ENCODE measurements around the gene DEPDC5. TPM values are rescaled to one million over a fixed set of nuclear protein-coding genes. Genes with fewer than 3 reads are reported as not detected.
"Not testable (repeated sequence)": the region's sequence is repeated elsewhere in the genome, so short reads cannot be mapped to it uniquely, and the experiment has no call there.

DEPDC5 gene
- total and polyA plus RNA-seq, 2 donors (not counting 1 experiment from before 2014, with no cell fraction given) = 35.5 to 124 TPM

DNA sequence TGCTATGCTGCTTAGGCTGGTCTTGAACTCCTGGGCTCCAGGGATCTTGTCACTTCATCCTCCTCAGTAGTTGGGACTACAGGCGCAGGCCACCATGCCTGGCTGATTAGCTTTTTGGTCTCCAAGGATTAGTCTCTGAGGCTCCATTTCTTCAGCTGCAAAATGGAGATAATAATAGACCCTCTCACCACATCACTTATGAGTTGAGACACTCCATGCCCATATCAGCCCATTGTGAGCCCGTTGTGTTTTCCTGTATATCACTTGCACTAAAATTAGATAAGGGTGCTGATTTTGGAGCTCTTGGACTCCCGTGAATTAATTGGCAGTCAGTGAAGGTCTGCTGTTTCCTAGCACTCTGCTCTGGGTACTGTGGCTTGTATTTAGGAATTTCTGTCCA is 36.0 kb downstream of the DEPDC5 start:
- WGBS (ENCODE audit: insufficient coverage) = 83% methylated on average over 2 of the region's 3 CpGs
- intact Hi-C loops (cut with micrococcal nuclease) = loop anchor here (5.0 kb wide), 1 partner anchor 38 kb away; the partner anchor contains the start of genes DEPDC5 and PRR14L
- H3K4me3 ChIP-seq (ENCODE audit: control extremely low read depth in 1 of 5, extremely low read depth in 1 of 5, insufficient read depth in 1 of 5, low read depth in 2 of 5, low read length in 4 of 5) = peak overlapping the region in 1 of 5 experiments; percentile 11
- peaks cover 24 to 33% of the 10 kb centered on the region in 2 donors for H3K4me1 ChIP-seq (ENCODE audit: control insufficient read depth in 2 of 2, insufficient read depth in 2 of 2, low read length in 2 of 2)
- no peaks in the 10 kb centered on the region for H4K20me1 ChIP-seq (ENCODE audit: control insufficient read depth, insufficient read depth, low read length, poor library complexity, severe bottlenecking)
- DNase-seq (no peak), ATAC-seq (ENCODE audit: low read depth) (no peak)
- H3K27me3 Mint-ChIP-seq = no peaks in the 10 kb centered on the region
- H3K27ac Mint-ChIP-seq = peak overlapping the region; percentile 80
- H3K27me3 ChIP-seq (replicated peaks in 1 of 4; ENCODE audit: control extremely low read depth in 1 of 4, control insufficient read depth in 3 of 4, insufficient read depth in 4 of 4, low read length in 3 of 4) = no peaks in the 10 kb centered on the region
- CTCF ChIA-PET = interaction anchor here (0.9 to 1.4 kb wide), 5 partner anchors 21 to 159 kb away, joined by 3 to 4 read pairs (median 4); no protein-coding TSS in a partner anchor
- H3K27ac ChIP-seq (ENCODE audit: low read length in 2 of 2) = peak overlapping the region; percentile 8 to 64
- H3K4me2 ChIP-seq (replicated peaks; ENCODE audit: low read depth, low read length, poor library complexity, severe bottlenecking) = peak overlapping the region; percentile 38
- TF ChIP-seq EZH2 (IDR thresholded peaks at IDR 0.05; ENCODE audit: borderline replicate concordance, insufficient read depth, low read depth, low read length, poor library complexity, severe bottlenecking) = no peak
- TF ChIP-seq, protein P1, sequence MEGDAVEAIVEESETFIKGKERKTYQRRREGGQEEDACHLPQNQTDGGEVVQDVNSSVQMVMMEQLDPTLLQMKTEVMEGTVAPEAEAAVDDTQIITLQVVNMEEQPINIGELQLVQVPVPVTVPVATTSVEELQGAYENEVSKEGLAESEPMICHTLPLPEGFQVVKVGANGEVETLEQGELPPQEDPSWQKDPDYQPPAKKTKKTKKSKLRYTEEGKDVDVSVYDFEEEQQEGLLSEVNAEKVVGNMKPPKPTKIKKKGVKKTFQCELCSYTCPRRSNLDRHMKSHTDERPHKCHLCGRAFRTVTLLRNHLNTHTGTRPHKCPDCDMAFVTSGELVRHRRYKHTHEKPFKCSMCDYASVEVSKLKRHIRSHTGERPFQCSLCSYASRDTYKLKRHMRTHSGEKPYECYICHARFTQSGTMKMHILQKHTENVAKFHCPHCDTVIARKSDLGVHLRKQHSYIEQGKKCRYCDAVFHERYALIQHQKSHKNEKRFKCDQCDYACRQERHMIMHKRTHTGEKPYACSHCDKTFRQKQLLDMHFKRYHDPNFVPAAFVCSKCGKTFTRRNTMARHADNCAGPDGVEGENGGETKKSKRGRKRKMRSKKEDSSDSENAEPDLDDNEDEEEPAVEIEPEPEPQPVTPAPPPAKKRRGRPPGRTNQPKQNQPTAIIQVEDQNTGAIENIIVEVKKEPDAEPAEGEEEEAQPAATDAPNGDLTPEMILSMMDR (IDR thresholded peaks at IDR 0.05) = no peak
- no peaks in the 10 kb centered on the region for H3K9me3 Mint-ChIP-seq (ENCODE audit: insufficient read depth)
- H2AFZ ChIP-seq (ENCODE audit: insufficient read depth, low read depth, low read length, poor library complexity, severe bottlenecking) = peak overlapping the region; percentile 37
- peaks cover 1 to 9% of the 10 kb centered on the region in 2 experiments for H3K36me3 ChIP-seq (replicated peaks in 1 of 2; ENCODE audit: control extremely low read depth in 1 of 2, control insufficient read depth in 1 of 2, extremely low read depth in 1 of 2, insufficient read depth in 2 of 2, low read length in 1 of 2)
- H3K79me2 ChIP-seq (ENCODE audit: control insufficient read depth, insufficient read depth, low read length) = peaks cover 16% of the 10 kb centered on the region
- POLR2A ChIA-PET = interaction anchor here (0.6 to 0.9 kb wide), 3 partner anchors 128 to 388 kb away, joined by 3 to 5 read pairs (median 3); partner anchors contain the start of gene PISD
- peaks cover 35% of the 10 kb centered on the region for H3K4me1 Mint-ChIP-seq
- no peaks in the 10 kb centered on the region for H3K9me3 ChIP-seq (ENCODE audit: control extremely low read depth in 1 of 3, control insufficient read depth in 2 of 3, insufficient read depth in 1 of 3, low read length in 2 of 3)
- H3K4me3 Mint-ChIP-seq = peak overlapping the region; percentile 74
- H3K9ac ChIP-seq (ENCODE audit: low read length) = peak overlapping the region; percentile 14

DNA sequence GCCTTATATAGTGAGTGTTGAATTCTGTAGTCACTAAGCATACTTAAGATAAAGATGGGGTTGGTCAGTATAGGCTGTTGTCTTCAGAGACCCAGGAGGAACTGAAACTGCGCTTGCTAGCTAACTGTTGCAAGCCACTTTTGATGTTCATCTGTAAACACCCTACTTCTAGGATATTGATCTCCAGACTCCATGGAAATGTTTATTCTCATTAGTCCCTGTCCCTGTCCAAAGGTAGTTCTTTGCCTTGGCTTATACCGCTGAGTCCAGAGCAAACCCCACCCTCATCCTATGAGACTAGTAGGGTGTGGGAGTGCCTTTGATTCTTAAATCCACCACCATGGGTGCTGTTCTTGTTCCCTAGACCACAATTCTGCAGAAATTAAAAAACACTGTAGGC is 36.4 kb downstream of the DEPDC5 start:
- Mint-ChIP-seq H3K4me3 (peak overlapping the region; percentile 74), H3K4me1 (peaks cover 35% of the 10 kb centered on the region), H3K27me3 (no peaks in the 10 kb centered on the region), H3K9me3 (ENCODE audit: insufficient read depth) (no peaks in the 10 kb centered on the region), H3K27ac (peak overlapping the region; percentile 80)
- Histone ChIP-seq H2AFZ (ENCODE audit: insufficient read depth, low read depth, low read length, poor library complexity, severe bottlenecking) (peak overlapping the region; percentile 37), H3K27ac (ENCODE audit: low read length in 2 of 2) (peak overlapping the region; percentile 8 to 64), H3K4me1 (ENCODE audit: control insufficient read depth in 2 of 2, insufficient read depth in 2 of 2, low read length in 2 of 2) (peaks cover 24 to 35% of the 10 kb centered on the region in 2 donors), H3K9me3 (ENCODE audit: control extremely low read depth in 1 of 3, control insufficient read depth in 2 of 3, insufficient read depth in 1 of 3, low read length in 2 of 3) (no peaks in the 10 kb centered on the region), H3K4me3 (ENCODE audit: control extremely low read depth in 1 of 5, extremely low read depth in 1 of 5, insufficient read depth in 1 of 5, low read depth in 2 of 5, low read length in 4 of 5) (peak overlapping the region in 1 of 5 experiments; percentile 11), H3K9ac (ENCODE audit: low read length) (peak overlapping the region; percentile 14), H3K4me2 (replicated peaks; ENCODE audit: low read depth, low read length, poor library complexity, severe bottlenecking) (peak overlapping the region; percentile 38), H3K27me3 (replicated peaks in 1 of 4; ENCODE audit: control extremely low read depth in 1 of 4, control insufficient read depth in 3 of 4, insufficient read depth in 4 of 4, low read length in 3 of 4) (no peaks in the 10 kb centered on the region), H3K36me3 (replicated peaks in 1 of 2; ENCODE audit: control extremely low read depth in 1 of 2, control insufficient read depth in 1 of 2, extremely low read depth in 1 of 2, insufficient read depth in 2 of 2, low read length in 1 of 2) (peaks cover 1 to 9% of the 10 kb centered on the region in 2 experiments), H4K20me1 (ENCODE audit: control insufficient read depth, insufficient read depth, low read length, poor library complexity, severe bottlenecking) (no peaks in the 10 kb centered on the region), H3K79me2 (ENCODE audit: control insufficient read depth, insufficient read depth, low read length) (peaks cover 16% of the 10 kb centered on the region)
- intact Hi-C loops (cut with micrococcal nuclease) = loop anchor here (5.0 kb wide), 1 partner anchor 38 kb away; the partner anchor contains the start of genes DEPDC5 and PRR14L
- DNase-seq (peak; percentile 67), ATAC-seq (ENCODE audit: low read depth) (peak; percentile 82)
- ChIA-PET POLR2A (interaction anchor here (0.6 to 0.7 kb wide), 3 partner anchors 135 to 388 kb away, joined by 3 to 7 read pairs (median 5); no protein-coding TSS in a partner anchor), CTCF (interaction anchor here (0.8 to 1.4 kb wide), 4 partner anchors 21 to 157 kb away, joined by 3 to 4 read pairs (median 4); no protein-coding TSS in a partner anchor)
- no CpG with 5 or more reads among the region's 2 CpGs for WGBS (ENCODE audit: insufficient coverage)
- TF ChIP-seq, protein P1 (IDR thresholded peaks at IDR 0.05) = no peak
- no peak for TF ChIP-seq EZH2 (IDR thresholded peaks at IDR 0.05; ENCODE audit: borderline replicate concordance, insufficient read depth, low read depth, low read length, poor library complexity, severe bottlenecking)

DNA sequence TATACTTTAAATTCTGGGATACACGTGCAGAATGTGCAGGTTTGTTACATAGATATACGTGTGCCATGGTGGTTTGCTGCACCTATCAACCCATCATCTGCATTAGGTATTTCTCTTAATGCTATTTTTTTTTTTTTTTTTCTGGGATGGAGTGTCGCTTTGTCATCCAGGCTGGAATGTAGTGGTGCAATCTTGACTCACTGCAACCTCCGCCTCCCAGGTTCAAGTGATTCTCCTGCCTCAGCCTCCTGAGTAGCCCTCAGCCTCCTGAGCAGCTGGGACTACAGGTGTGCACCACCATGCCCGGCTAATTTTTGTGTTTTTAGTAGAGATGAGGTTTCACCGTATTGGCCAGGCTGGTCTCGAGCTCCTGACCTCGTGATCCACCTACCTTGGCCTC is 45.5 kb downstream of the DEPDC5 start:
- not testable (repeated sequence) for H3K27me3 Mint-ChIP-seq, H3K4me1 Mint-ChIP-seq
- peaks cover 11 to 55% of the 10 kb centered on the region in 2 experiments for H3K36me3 ChIP-seq (replicated peaks in 1 of 2; ENCODE audit: control extremely low read depth in 1 of 2, control insufficient read depth in 1 of 2, extremely low read depth in 1 of 2, insufficient read depth in 2 of 2, low read length in 1 of 2)

More for the DNA sequence above, 45.5 kb downstream of the DEPDC5 start:
- POLR2A ChIA-PET = interaction anchor here (0.7 kb wide), 2 partner anchors 145 to 293 kb away, joined by 3 to 10 read pairs; partner anchors contain the start of gene YWHAH
- H3K4me2 ChIP-seq (replicated peaks; ENCODE audit: low read depth, low read length, poor library complexity, severe bottlenecking); H3K9ac ChIP-seq (ENCODE audit: low read length); H3K79me2 ChIP-seq (ENCODE audit: control insufficient read depth, insufficient read depth, low read length); H3K9me3 ChIP-seq (ENCODE audit: control extremely low read depth in 1 of 3, control insufficient read depth in 2 of 3, insufficient read depth in 1 of 3, low read length in 2 of 3); H4K20me1 ChIP-seq (ENCODE audit: control insufficient read depth, insufficient read depth, low read length, poor library complexity, severe bottlenecking); H3K9me3 Mint-ChIP-seq (ENCODE audit: insufficient read depth); H3K27ac ChIP-seq (ENCODE audit: low read length in 2 of 2); intact Hi-C loops (cut with micrococcal nuclease); H2AFZ ChIP-seq (ENCODE audit: insufficient read depth, low read depth, low read length, poor library complexity, severe bottlenecking); H3K4me1 ChIP-seq (ENCODE audit: control insufficient read depth in 2 of 2, insufficient read depth in 2 of 2, low read length in 2 of 2); H3K27ac Mint-ChIP-seq; H3K27me3 ChIP-seq (replicated peaks in 1 of 4; ENCODE audit: control extremely low read depth in 1 of 4, control insufficient read depth in 3 of 4, insufficient read depth in 4 of 4, low read length in 3 of 4); DNase-seq; H3K4me3 ChIP-seq (ENCODE audit: control extremely low read depth in 1 of 5, extremely low read depth in 1 of 5, insufficient read depth in 1 of 5, low read depth in 2 of 5, low read length in 4 of 5); ATAC-seq (ENCODE audit: low read depth); H3K4me3 Mint-ChIP-seq; CTCF ChIA-PET: not testable (repeated sequence)
- WGBS (ENCODE audit: insufficient coverage) = 100% methylated on average over 3 of the region's 8 CpGs

All from B cell (primary cell).